SU-DHL-6 (cell line): ENCODE measurements around the gene CCNI2.

Experiments
- H2AFZ ChIP-seq: fragments of 200-600 bp; sonication (generic); 2 replicates; pipeline ENCODE4 v1.6.1; 2014; ENCODE audit warnings: low read depth, mild to moderate bottlenecking, moderate library complexity, mixed read lengths, antibody characterized with exemption, low read length; ENCODE audit not compliant: severe bottlenecking
- H3F3A ChIP-seq: fragments of 200-600 bp; shearing (Covaris generic); 2 replicates; pipeline ENCODE4 v1.6.0; 2016; ENCODE audit warnings: antibody characterized with exemption, mild to moderate bottlenecking; ENCODE audit not compliant: insufficient read depth
- H3K27ac ChIP-seq: fragments of 200-600 bp; sonication (generic); 2 replicates; pipeline ENCODE4 v1.5.1; 2016; ENCODE audit warnings: low read depth, mild to moderate bottlenecking, low read length, moderate library complexity, mixed read lengths
- H3K27me3 ChIP-seq: fragments of 200-600 bp; sonication (generic), shearing (Covaris generic); 2 replicates; pipeline ENCODE4 v1.6.0; 2014; ENCODE audit warnings: mild to moderate bottlenecking, low read length
- H3K36me3 ChIP-seq: fragments of 200-600 bp; sonication (generic); 2 replicates; pipeline ENCODE4 v1.6.1; 2014; ENCODE audit warnings: mild to moderate bottlenecking, low read length, mixed read lengths
- H3K4me2 ChIP-seq: fragments of 300-600, 200-600 bp; shearing (Covaris generic), sonication (generic); 2 replicates; pipeline ENCODE4 v1.6.0; 2014; ENCODE audit warnings: low read length, low read depth, mild to moderate bottlenecking; ENCODE audit not compliant: poor library complexity, severe bottlenecking
- H3K4me3 ChIP-seq: fragments of 200-600 bp; sonication (generic); 2 replicates; pipeline ENCODE4 v1.5.1; 2014; ENCODE audit warnings: antibody characterized with exemption, low read length, mild to moderate bottlenecking, mixed read lengths; ENCODE audit not compliant: insufficient read depth, poor library complexity, severe bottlenecking
- H3K79me2 ChIP-seq: fragments of 200-600 bp; sonication (generic); 2 replicates; pipeline ENCODE4 v1.6.1; 2014; ENCODE audit warnings: mild to moderate bottlenecking, low read length, moderate library complexity; ENCODE audit not compliant: insufficient read depth
- H3K9ac ChIP-seq: fragments of 200-600 bp; sonication (generic); 2 replicates; pipeline ENCODE4 v1.7.0; 2014; ENCODE audit warnings: mild to moderate bottlenecking, low read length
- H3K9me2 ChIP-seq: fragments of 200-600 bp; sonication (generic); replicated peaks from 2 replicates; pipeline ENCODE4 v1.6.1; 2014; ENCODE audit warnings: low read length; ENCODE audit not compliant: insufficient read depth
- H3K9me3 ChIP-seq: fragments of 200-600 bp; sonication (generic); 2 replicates; pipeline ENCODE4 v1.6.1; 2014; ENCODE audit warnings: low read length, mixed read lengths; ENCODE audit not compliant: insufficient read depth
- H4K20me1 ChIP-seq: fragments of 200-600 bp; sonication (generic); 2 replicates; pipeline ENCODE4 v1.6.1; 2014; ENCODE audit warnings: low read depth, mild to moderate bottlenecking, antibody characterized with exemption, low read length, moderate library complexity, mixed read lengths
- EZH2phosphoT487 ChIP-seq: fragments of 200-600 bp; sonication (generic), shearing (Covaris generic); conservative IDR thresholded peaks from 2 replicates; pipeline ENCODE4 v1.6.1; 2018; ENCODE audit warnings: mild to moderate bottlenecking, antibody characterized with exemption, low read length, moderate library complexity, mixed read lengths
- TF ChIP-seq, protein P1 (sequence below): fragments of 200-600 bp; sonication (generic); IDR thresholded peaks from one replicate; pipeline ENCODE4 v1.5.1; 2017; ENCODE audit warnings: antibody characterized with exemption, mild to moderate bottlenecking, low read length, moderate library complexity; ENCODE audit not compliant: insufficient read depth, poor library complexity, severe bottlenecking

Gene CCNI2

DNA sequence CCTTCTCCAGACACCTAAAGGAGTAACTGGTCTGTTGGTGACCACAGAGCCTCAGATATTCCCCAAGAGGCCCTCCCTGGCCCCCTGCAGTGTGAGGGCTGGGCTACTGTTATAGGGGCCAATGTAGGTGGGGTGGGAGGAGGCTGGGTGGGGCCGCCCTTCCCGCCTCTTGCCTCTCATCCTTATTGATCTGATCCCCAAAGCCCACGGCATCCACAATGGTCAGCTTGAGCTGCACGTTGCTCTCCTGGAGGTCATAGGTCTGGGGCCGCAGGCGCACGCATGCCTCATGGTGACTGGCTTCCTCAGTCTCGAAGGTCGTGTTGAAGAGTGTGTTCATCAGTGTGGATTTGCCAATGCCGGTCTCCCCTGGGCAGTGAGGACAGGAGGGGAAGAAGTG, 16.8 kb downstream of the CCNI2 start:
- H3K27ac ChIP-seq, result no peak overlapping the region
- H3K9me3 ChIP-seq, result no peaks in the 10 kb centered on the region
- no peak overlapping the region for H3K4me3 ChIP-seq
- H3K9me2 ChIP-seq, result no peaks in the 10 kb centered on the region
- H3K27me3 ChIP-seq, result no peaks in the 10 kb centered on the region
- H3K79me2 ChIP-seq, result no peaks in the 10 kb centered on the region
- no peaks in the 10 kb centered on the region for H3K36me3 ChIP-seq
- H4K20me1 ChIP-seq, result no peaks in the 10 kb centered on the region
- H2AFZ ChIP-seq, result no peak overlapping the region
- no peak overlapping the region for H3K4me2 ChIP-seq
- H3F3A ChIP-seq, result no peaks in the 10 kb centered on the region
- TF ChIP-seq, protein P1, sequence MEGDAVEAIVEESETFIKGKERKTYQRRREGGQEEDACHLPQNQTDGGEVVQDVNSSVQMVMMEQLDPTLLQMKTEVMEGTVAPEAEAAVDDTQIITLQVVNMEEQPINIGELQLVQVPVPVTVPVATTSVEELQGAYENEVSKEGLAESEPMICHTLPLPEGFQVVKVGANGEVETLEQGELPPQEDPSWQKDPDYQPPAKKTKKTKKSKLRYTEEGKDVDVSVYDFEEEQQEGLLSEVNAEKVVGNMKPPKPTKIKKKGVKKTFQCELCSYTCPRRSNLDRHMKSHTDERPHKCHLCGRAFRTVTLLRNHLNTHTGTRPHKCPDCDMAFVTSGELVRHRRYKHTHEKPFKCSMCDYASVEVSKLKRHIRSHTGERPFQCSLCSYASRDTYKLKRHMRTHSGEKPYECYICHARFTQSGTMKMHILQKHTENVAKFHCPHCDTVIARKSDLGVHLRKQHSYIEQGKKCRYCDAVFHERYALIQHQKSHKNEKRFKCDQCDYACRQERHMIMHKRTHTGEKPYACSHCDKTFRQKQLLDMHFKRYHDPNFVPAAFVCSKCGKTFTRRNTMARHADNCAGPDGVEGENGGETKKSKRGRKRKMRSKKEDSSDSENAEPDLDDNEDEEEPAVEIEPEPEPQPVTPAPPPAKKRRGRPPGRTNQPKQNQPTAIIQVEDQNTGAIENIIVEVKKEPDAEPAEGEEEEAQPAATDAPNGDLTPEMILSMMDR, result no peak
- no peak for TF ChIP-seq EZH2phosphoT487
- H3K9ac ChIP-seq, result no peak overlapping the region

DNA sequence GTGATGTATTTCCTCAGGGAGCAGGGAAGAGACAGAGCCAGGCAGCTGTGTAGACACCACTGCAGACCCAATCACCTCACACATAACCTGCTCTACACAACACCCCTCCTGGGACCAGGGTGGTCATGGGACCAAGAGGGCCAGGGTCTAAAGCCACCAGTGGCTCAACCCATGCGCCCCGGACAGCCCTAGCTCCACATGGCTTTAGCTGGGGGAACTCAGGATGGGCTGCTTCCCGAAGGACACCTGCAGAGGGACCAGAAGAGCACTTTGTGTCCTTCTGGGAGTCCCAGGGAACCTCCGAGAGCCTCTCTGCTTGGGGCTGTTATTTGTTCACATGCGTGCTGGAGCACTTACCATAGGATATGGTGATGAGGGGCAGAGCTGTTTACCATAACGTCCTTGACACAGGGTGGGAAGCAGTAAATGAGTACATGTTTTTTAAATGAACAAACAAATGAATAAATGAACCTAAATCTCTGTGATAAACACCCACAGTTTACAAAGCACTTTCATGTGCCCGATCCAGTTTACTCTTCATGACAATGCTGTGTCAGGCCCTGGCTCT, 17.5 kb downstream of the CCNI2 start:
- H3K79me2 ChIP-seq, result no peaks in the 10 kb centered on the region
- H3K27me3 ChIP-seq, result no peaks in the 10 kb centered on the region
- H3K4me2 ChIP-seq, result no peak overlapping the region
- no peaks in the 10 kb centered on the region for H3F3A ChIP-seq
- TF ChIP-seq, protein P1, result no peak
- no peak for TF ChIP-seq EZH2phosphoT487
- H3K9me3 ChIP-seq, result no peaks in the 10 kb centered on the region
- no peaks in the 10 kb centered on the region for H3K36me3 ChIP-seq
- H3K9ac ChIP-seq, result no peak overlapping the region
- H3K4me3 ChIP-seq, result no peak overlapping the region
- no peaks in the 10 kb centered on the region for H4K20me1 ChIP-seq
- H3K9me2 ChIP-seq, result no peaks in the 10 kb centered on the region
- no peak overlapping the region for H2AFZ ChIP-seq
- no peak overlapping the region for H3K27ac ChIP-seq

DNA sequence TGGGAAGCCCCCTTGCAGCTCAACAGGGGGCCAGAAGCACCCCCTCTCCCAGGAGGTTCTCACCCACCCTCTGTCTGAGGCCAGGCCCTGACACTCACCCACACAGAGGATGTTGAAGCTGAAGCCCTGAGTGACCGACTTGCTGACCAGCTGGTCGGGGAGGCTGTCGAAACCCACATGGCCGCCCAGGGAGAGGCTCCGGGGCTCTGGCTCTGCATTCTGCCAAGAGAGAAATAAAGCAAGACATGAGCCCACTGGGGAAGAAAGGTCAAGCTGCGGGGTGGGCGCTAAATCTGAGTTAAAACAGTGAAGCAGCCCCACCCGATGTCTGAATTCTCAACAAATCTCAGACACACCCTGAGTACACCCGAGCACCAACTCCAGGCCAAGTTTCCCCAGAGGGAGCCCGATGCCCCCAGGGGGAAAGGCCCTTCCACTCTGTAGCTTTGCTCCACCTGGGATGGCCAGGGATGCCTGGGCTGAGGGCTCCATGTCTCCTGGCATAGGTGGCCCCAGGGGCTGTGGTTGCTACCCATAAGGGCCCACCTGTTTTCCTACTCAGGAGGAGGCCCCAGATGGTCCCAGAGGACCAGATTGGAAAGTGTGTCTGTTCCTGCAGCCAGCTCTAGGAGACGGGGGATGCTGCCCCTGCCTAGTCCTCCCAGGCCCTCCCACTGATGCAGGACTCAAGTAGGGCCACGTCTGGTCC, 18.2 kb downstream of the CCNI2 start:
- Histone ChIP-seq H3K79me2 (no peaks in the 10 kb centered on the region), H3K27me3 (no peaks in the 10 kb centered on the region), H3F3A (no peaks in the 10 kb centered on the region), H3K9me2 (no peaks in the 10 kb centered on the region), H2AFZ (no peak overlapping the region), H4K20me1 (no peaks in the 10 kb centered on the region), H3K36me3 (no peaks in the 10 kb centered on the region), H3K9me3 (no peaks in the 10 kb centered on the region), H3K9ac (no peak overlapping the region), H3K27ac (no peak overlapping the region), H3K4me3 (no peak overlapping the region), H3K4me2 (no peak overlapping the region)
- TF ChIP-seq, protein P1, result no peak
- no peak for TF ChIP-seq EZH2phosphoT487
